H1 (cell line): ENCODE results near the gene SAT1. TPM values are rescaled to one million over a fixed set of nuclear protein-coding genes. Genes with fewer than 3 reads are reported as not detected.

ENCODE experiments used
- CTCF ChIA-PET: fragments of 300-600 bp; sonication (Branson Sonifier 250); formaldehyde crosslinking; loops from one replicate; lab custom pipeline; 2021; ENCODE audit not compliant: partially characterized antibody; lab: Charles Lee
- POLR2A ChIA-PET: fragments of 300-600 bp; sonication (Branson Sonifier 250); formaldehyde crosslinking; loops from one replicate; lab custom pipeline; 2021; ENCODE audit warnings: inconsistent platforms; ENCODE audit not compliant: partially characterized antibody; lab: Charles Lee
- DNase-seq, 2 experiments: peaks; one replicate each; pipeline versions ENCODE4 v3.0.0 to v3.0.0-alpha.2; 2010 to 2022; ENCODE audit warnings: low spot score in 2 of 2, low read depth in 1 of 2, mixed read lengths in 1 of 2
- FAIRE-seq: peaks from 2 replicates; lab custom pipeline; 2011; peaks lifted over from hg19 to GRCh38; lab: Jason Lieb, UNC
- H2AFZ ChIP-seq: 2 replicates; pipeline ENCODE4 v1.8.1; 2012; ENCODE audit warnings: low read length, inconsistent platforms
- H2AK5ac ChIP-seq: 2 replicates; pipeline ENCODE4 v1.6.1; 2013; ENCODE audit warnings: low read depth, low read length
- H2BK120ac ChIP-seq: replicated peaks from 2 replicates; pipeline ENCODE3; 2013; ENCODE audit warnings: low read depth, low read length, inconsistent platforms
- H2BK12ac ChIP-seq: 2 replicates; pipeline ENCODE4 v1.6.1; 2013; ENCODE audit warnings: low read depth, low read length
- H2BK15ac ChIP-seq: 2 replicates; pipeline ENCODE4 v1.6.1; 2013; ENCODE audit warnings: low read length
- H2BK20ac ChIP-seq: 2 replicates; pipeline ENCODE4 v1.6.1; 2013; ENCODE audit warnings: low read length
- H2BK5ac ChIP-seq: 2 replicates; pipeline ENCODE4 v1.6.1; 2013; ENCODE audit warnings: low read depth, low read length
- H3K14ac ChIP-seq: 2 replicates; pipeline ENCODE4 v1.6.1; 2013; ENCODE audit warnings: inconsistent platforms; ENCODE audit not compliant: insufficient read length
- H3K18ac ChIP-seq: 2 replicates; pipeline ENCODE4 v1.6.1; 2013; ENCODE audit warnings: low read length; ENCODE audit errors: extremely low read depth
- H3K23ac ChIP-seq: 2 replicates; pipeline ENCODE4 v1.6.1; 2013; ENCODE audit warnings: inconsistent platforms; ENCODE audit not compliant: insufficient read length
- H3K23me2 ChIP-seq: 2 replicates; pipeline ENCODE4 v1.6.1; 2013; ENCODE audit warnings: low read depth, low read length
- H3K27ac ChIP-seq: 2 replicates; pipeline ENCODE4 v1.6.1; 2011; ENCODE audit warnings: low read depth, low read length, inconsistent platforms
- H3K27me3 ChIP-seq, 4 experiments: replicated peaks in 1 of 4; 1 replicate in 1 of 4; 2 replicates in 3 of 4; pipeline versions ENCODE4 v1.6.1 to v1.8.1; 2011 to 2013; ENCODE audit warnings: low read length in 3 of 4, mild to moderate bottlenecking in 3 of 4, inconsistent platforms in 2 of 4, mixed read lengths in 2 of 4, moderate library complexity in 1 of 4; ENCODE audit not compliant: control insufficient read depth in 3 of 4, insufficient read depth in 3 of 4; ENCODE audit errors: extremely low read depth in 1 of 4
- H3K36me3 ChIP-seq, 4 experiments: 2 replicates each; pipeline versions ENCODE4 v1.6.1 to v1.8.1; 2011 to 2013; ENCODE audit warnings: mild to moderate bottlenecking in 4 of 4, low read length in 3 of 4, moderate library complexity in 2 of 4, control low read depth in 1 of 4, inconsistent platforms in 1 of 4; ENCODE audit not compliant: insufficient read depth in 4 of 4, control insufficient read depth in 2 of 4
- H3K4ac ChIP-seq: replicated peaks from 2 replicates; pipeline ENCODE3; 2013; ENCODE audit warnings: low read length, low read depth, mixed read lengths, inconsistent platforms; ENCODE audit not compliant: insufficient read length
- H3K4me1 ChIP-seq, 4 experiments: replicated peaks in 1 of 4; 1 replicate in 1 of 4; 2 replicates in 3 of 4; pipeline versions ENCODE4 v1.6.1 to v1.8.1; 2011 to 2013; ENCODE audit warnings: low read length in 3 of 4, inconsistent platforms in 2 of 4, mixed read lengths in 1 of 4; ENCODE audit not compliant: insufficient read depth in 4 of 4, control insufficient read depth in 3 of 4
- H3K4me2 ChIP-seq, 2 experiments: 2 replicates each; pipeline versions ENCODE4 v1.6.1 to v1.8.1; 2011 to 2013; ENCODE audit warnings: low read depth in 2 of 2, low read length in 2 of 2, control low read depth in 1 of 2, inconsistent platforms in 1 of 2, mild to moderate bottlenecking in 1 of 2; ENCODE audit not compliant: insufficient read depth in 1 of 2
- H3K4me3 ChIP-seq, 4 experiments: fragments of 200-600, 300-600 bp in 1 of 4; sonication (generic), shearing (Covaris generic), sonication (Bioruptor Twin) in 1 of 4; 2 replicates each; pipeline versions ENCODE4 v1.5.1 to v1.8.1; 2011 to 2016; ENCODE audit warnings: low read length in 4 of 4, low read depth in 3 of 4, control low read depth in 2 of 4, inconsistent platforms in 2 of 4, mild to moderate bottlenecking in 2 of 4, mixed read lengths in 1 of 4, moderate library complexity in 1 of 4; ENCODE audit not compliant: insufficient read depth in 2 of 4; ENCODE audit errors: extremely low read depth in 1 of 4
- H3K56ac ChIP-seq: replicated peaks from 2 replicates; pipeline ENCODE3; 2013; ENCODE audit warnings: low read depth, mild to moderate bottlenecking, mixed read lengths, low read length, inconsistent platforms; ENCODE audit not compliant: insufficient read length
- H3K79me1 ChIP-seq: 2 replicates; pipeline ENCODE4 v1.6.1; 2013; ENCODE audit warnings: low read depth, low read length, control low read depth
- H3K79me2 ChIP-seq, 2 experiments: 2 replicates each; pipeline versions ENCODE4 v1.6.1 to v1.8.1; 2012 to 2013; ENCODE audit warnings: low read length in 2 of 2, mild to moderate bottlenecking in 2 of 2, inconsistent platforms in 1 of 2; ENCODE audit not compliant: insufficient read depth in 2 of 2, control insufficient read depth in 1 of 2
- H3K9ac ChIP-seq, 4 experiments: replicated peaks in 1 of 4; 1 replicate in 1 of 4; 2 replicates in 3 of 4; pipeline versions ENCODE4 v1.6.1 to v1.8.1; 2011 to 2013; ENCODE audit warnings: low read depth in 3 of 4, low read length in 3 of 4, control low read depth in 2 of 4, mild to moderate bottlenecking in 2 of 4, moderate library complexity in 2 of 4, inconsistent platforms in 1 of 4; ENCODE audit errors: extremely low read depth in 1 of 4
- H3K9me3 ChIP-seq, 2 experiments: 2 replicates each; pipeline versions ENCODE4 v1.6.1 to v1.8.1; 2012 to 2013; ENCODE audit warnings: mild to moderate bottlenecking in 2 of 2, moderate library complexity in 2 of 2, control low read depth in 1 of 2, inconsistent platforms in 1 of 2, low read depth in 1 of 2, low read length in 1 of 2, mixed read lengths in 1 of 2; ENCODE audit not compliant: insufficient read depth in 2 of 2
- H4K20me1 ChIP-seq, 2 experiments: replicated peaks in 1 of 2; 2 replicates each; pipeline versions ENCODE3 to v1.8.1; 2011 to 2013; ENCODE audit warnings: inconsistent platforms in 2 of 2, low read length in 2 of 2, mild to moderate bottlenecking in 1 of 2; ENCODE audit not compliant: insufficient read depth in 2 of 2, control insufficient read depth in 1 of 2
- H4K5ac ChIP-seq: 2 replicates; pipeline ENCODE4 v1.6.1; 2013; ENCODE audit warnings: low read length, low read depth, mixed read lengths, inconsistent platforms; ENCODE audit not compliant: insufficient read length
- H4K8ac ChIP-seq: 2 replicates; pipeline ENCODE4 v1.8.0; 2013; ENCODE audit warnings: mild to moderate bottlenecking, moderate library complexity, low read length, inconsistent platforms; ENCODE audit not compliant: insufficient read depth; ENCODE audit errors: extremely low read depth
- H4K91ac ChIP-seq: replicated peaks from 2 replicates; pipeline ENCODE3; 2013; ENCODE audit warnings: low read length, mixed read lengths, inconsistent platforms; ENCODE audit not compliant: insufficient read length
- ASH2L ChIP-seq: fragments of 200-600, 300-600 bp; sonication (generic); IDR thresholded peaks from one replicate; pipeline ENCODE4 v1.7.1; 2017; ENCODE audit warnings: low read length
- CHD1 ChIP-seq: IDR thresholded peaks from 2 replicates; pipeline ENCODE4 v1.6.1; 2012; ENCODE audit warnings: low read depth, low read length, improper control_type of control experiment
- CREB1 ChIP-seq: IDR thresholded peaks from 2 replicates; pipeline ENCODE4 v1.6.1; 2012; ENCODE audit warnings: inconsistent platforms
- EP300 ChIP-seq, 2 experiments: IDR thresholded peaks; 1 replicate in 1 of 2; 2 replicates in 1 of 2; pipeline ENCODE4 v1.6.1; 2011 to 2012; ENCODE audit warnings: low read depth in 2 of 2, low read length in 2 of 2, mild to moderate bottlenecking in 2 of 2, borderline replicate concordance in 1 of 2, inconsistent platforms in 1 of 2, moderate library complexity in 1 of 2
- FOSL1 ChIP-seq: IDR thresholded peaks from 2 replicates; pipeline ENCODE4 v1.6.1; 2011; ENCODE audit warnings: mild to moderate bottlenecking, low read depth, low read length, moderate library complexity; ENCODE audit not compliant: insufficient read depth
- GABPA ChIP-seq: IDR thresholded peaks from 2 replicates; pipeline ENCODE4 v1.6.1; 2011; ENCODE audit warnings: mild to moderate bottlenecking, low read length, moderate library complexity, borderline replicate concordance; ENCODE audit not compliant: insufficient read depth
- HDAC6 ChIP-seq: IDR thresholded peaks from one replicate; pipeline ENCODE4 v1.7.1; 2012; ENCODE audit warnings: low read depth, mild to moderate bottlenecking, inconsistent platforms, low read length, moderate library complexity
- JUN ChIP-seq: IDR thresholded peaks from 2 replicates; pipeline ENCODE4 v1.6.1; 2011; ENCODE audit warnings: low read depth, mild to moderate bottlenecking, improper control_type of control experiment, low read length
- SIX5 ChIP-seq: IDR thresholded peaks from 2 replicates; pipeline ENCODE4 v1.6.1; 2011; ENCODE audit warnings: mild to moderate bottlenecking, low read depth, low read length
- TBP ChIP-seq: IDR thresholded peaks from 2 replicates; pipeline ENCODE4 v1.6.1; 2011; ENCODE audit warnings: low read depth, low read length, improper control_type of control experiment
- YY1 ChIP-seq: IDR thresholded peaks from 2 replicates; pipeline ENCODE4 v1.6.1; 2011; ENCODE audit warnings: low read depth, mild to moderate bottlenecking, low read length
- WGBS, 2 experiments: shearing (Covaris generic) in 1 of 2; methylation state at CpG; one replicate each; pipeline versions ENCODE4 v1.1.6 to v1.1.7; 2013 to 2015; ENCODE audit warnings: low lambda C conversion rate in 2 of 2, mixed read lengths in 2 of 2, inconsistent platforms in 1 of 2, low coverage in 1 of 2, missing lambda C conversion rate in 1 of 2; ENCODE audit not compliant: insufficient replicate concordance in 2 of 2, insufficient coverage in 1 of 2, insufficient read length in 1 of 2; ENCODE audit errors: extremely low coverage in 1 of 2, missing lambda C conversion rate in 1 of 2; 5-methylcytosine and 5-hydroxymethylcytosine counted together
- polyA plus RNA-seq, 7 experiments: library from polyadenylated mRNA; depleted of rRNA in 3 of 7; stranded (reverse) in 5 of 7; unstranded in 2 of 7; fragments of >200 nt in 5 of 7; fragments of 200-250 nt in 2 of 7; gene quantifications; 1 replicate in 5 of 7; 2 replicates in 1 of 7; 4 replicates in 1 of 7; pipeline versions ENCODE4 v1.2.1 to v1.2.3, GENCODE V29; 2011 to 2013; ENCODE audit warnings: missing spikeins in 2 of 7, mixed read lengths in 2 of 7
- total RNA-seq: library from RNA; stranded (reverse); fragmentation: NEBNext Ultra II Directional; extraction: Animal tissue kit (Norgen Biotek cat#: 25700); gene quantifications from 2 replicates; pipeline ENCODE4 v1.2.1, GENCODE V29; 2021
- TF ChIP-seq, protein P1 (sequence below): IDR thresholded peaks from 2 replicates; pipeline ENCODE4 v1.6.1; 2012; ENCODE audit warnings: inconsistent platforms

SAT1 gene
- total and polyA plus RNA-seq, 2 of the 8 experiments (the other 6 are each of a cell fraction or from before 2014, with no cell fraction given) = 29.2 to 36.8 TPM

DNA sequence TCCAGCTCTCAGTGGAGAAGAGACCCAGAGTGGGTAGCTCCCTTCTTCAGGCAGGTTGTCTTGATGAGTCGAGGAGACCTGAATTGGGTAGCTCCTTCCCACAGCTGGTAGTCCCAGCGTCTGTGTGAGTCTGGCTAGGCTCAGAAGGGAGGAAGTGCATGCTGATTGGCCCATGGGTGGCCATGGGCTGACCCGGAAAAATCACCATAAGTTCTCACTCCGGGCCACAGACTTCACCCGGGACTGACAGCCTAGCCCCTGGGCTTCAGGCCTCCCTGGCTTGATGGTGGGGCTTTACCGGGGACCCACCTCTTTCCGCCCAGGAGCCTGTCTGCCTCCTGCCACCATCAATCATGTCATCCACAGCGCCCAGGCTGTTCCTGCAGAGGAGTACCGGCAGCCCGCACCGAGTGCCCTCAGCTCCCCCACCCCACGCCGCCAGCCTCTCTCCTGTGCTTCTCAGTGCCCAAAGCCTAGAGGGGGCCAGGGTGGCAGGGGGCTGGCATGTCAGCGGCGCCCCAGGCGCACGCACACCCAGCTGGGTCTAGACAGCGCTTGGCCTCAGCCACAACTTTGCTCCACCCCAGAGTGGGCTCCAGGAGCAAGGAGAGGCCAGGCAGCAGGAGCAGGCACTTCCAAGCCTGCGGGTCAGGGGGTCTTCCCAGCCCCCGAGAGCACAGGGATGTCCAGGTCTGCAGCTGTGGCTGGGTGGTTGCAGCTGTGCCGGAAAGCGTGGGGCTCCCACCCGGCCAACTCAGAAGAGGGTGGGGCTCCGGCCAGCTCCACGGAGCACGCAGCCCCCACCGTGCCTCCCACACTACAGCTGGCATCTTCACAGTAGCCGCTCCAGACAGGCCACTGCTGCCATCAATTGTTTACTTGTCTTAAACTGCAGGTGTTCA is 16.1 kb upstream of the SAT1 start:
- no peaks in the 10 kb centered on the region for H3K79me2 ChIP-seq
- no peak overlapping the region for H3K9ac ChIP-seq
- H3K4me1 ChIP-seq = peaks cover 0 to 2% (median 0%) of the 10 kb centered on the region in 4 experiments; a peak in 2 of 7 replicates
- TF ChIP-seq FOSL1 (no peak), TBP (no peak), GABPA (no peak), YY1 (no peak), HDAC6 (no peak), SIX5 (no peak), ASH2L (no peak), JUN (no peak), CREB1 (no peak), EP300 (IDR thresholded peaks at IDR 0.05; ENCODE audit: borderline replicate concordance in 1 of 2, low read depth in 2 of 2, low read length in 2 of 2) (no peak), CHD1 (no peak)
- TF ChIP-seq, protein P1, sequence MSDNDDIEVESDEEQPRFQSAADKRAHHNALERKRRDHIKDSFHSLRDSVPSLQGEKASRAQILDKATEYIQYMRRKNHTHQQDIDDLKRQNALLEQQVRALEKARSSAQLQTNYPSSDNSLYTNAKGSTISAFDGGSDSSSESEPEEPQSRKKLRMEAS = no peak
- WGBS, 2 experiments = 90% methylated on average over 15 of the region's 28 CpGs; no CpG with 5 or more reads in 1 of the 2 experiments
- H3K4me3 ChIP-seq = no peak overlapping the region
- H4K5ac ChIP-seq = no peak overlapping the region
- no peak overlapping the region for H3K14ac ChIP-seq
- no peak overlapping the region for H4K91ac ChIP-seq
- H3K27ac ChIP-seq = no peak overlapping the region
- H2AFZ ChIP-seq = no peak overlapping the region
- H2BK20ac ChIP-seq = no peak overlapping the region
- H2BK5ac ChIP-seq = no peak overlapping the region
- DNase-seq = no peak
- no peak overlapping the region; the same call in 1 of the 2 replicates for H4K8ac ChIP-seq
- no peak overlapping the region for H2BK15ac ChIP-seq
- H3K23me2 ChIP-seq = no peaks in the 10 kb centered on the region
- no peak for FAIRE-seq
- H3K4me2 ChIP-seq = no peak overlapping the region
- H3K79me1 ChIP-seq = no peaks in the 10 kb centered on the region
- H3K56ac ChIP-seq = no peak overlapping the region
- no peak overlapping the region for H3K23ac ChIP-seq
- no peak overlapping the region for H2BK12ac ChIP-seq
- peaks cover 0 to 8% of the 10 kb centered on the region in 2 experiments; a peak in 1 of 4 replicates for H3K9me3 ChIP-seq
- no peaks in the 10 kb centered on the region for H4K20me1 ChIP-seq
- CTCF ChIA-PET = interaction anchor here (1.0 to 2.5 kb wide), 2 partner anchors 10 to 135 kb away, joined by 5 to 12 read pairs; no protein-coding TSS in a partner anchor
- no peak overlapping the region for H3K4ac ChIP-seq
- no peaks in the 10 kb centered on the region for H3K36me3 ChIP-seq
- no peak overlapping the region for H2AK5ac ChIP-seq
- H2BK120ac ChIP-seq = no peak overlapping the region
- no peaks in the 10 kb centered on the region for H3K27me3 ChIP-seq
- H3K18ac ChIP-seq = no peak overlapping the region
- POLR2A ChIA-PET = no interaction called here
